Endothelial cell of umbilical vein (primary cell): ENCODE data around the gene LPAR3. TPM values are rescaled to one million over a fixed set of nuclear protein-coding genes. Genes with fewer than 3 reads are reported as not detected.

Experiments
- BruUV-seq: library from RNA; stranded (reverse); fragments of 400-500 nt; replicated peaks from 2 replicates; lab custom pipeline; 2021; lab: Mats Ljungman, UMichigan
- CTCF ChIA-PET: fragments of 300-600, 350-600 bp; sonication (Branson Sonifier 250); formaldehyde crosslinking; loops from one replicate; lab custom pipeline; 2021; ENCODE audit warnings: antibody characterized with exemption, inconsistent platforms; lab: Charles Lee
- POLR2A ChIA-PET: fragments of 300-600, 350-600 bp; sonication (Branson Sonifier 250); formaldehyde crosslinking; loops from one replicate; lab custom pipeline; 2021; ENCODE audit warnings: antibody characterized with exemption, inconsistent platforms; lab: Charles Lee
- DNase-seq: peaks from one replicate; pipeline ENCODE4 v3.0.0-alpha.2; 2011; ENCODE audit warnings: low read depth, low spot score
- FAIRE-seq: peaks from 2 replicates; lab custom pipeline; 2011; peaks lifted over from hg19 to GRCh38; lab: Jason Lieb, UNC
- H2AFZ ChIP-seq: 2 replicates; pipeline ENCODE4 v1.6.0; 2012; ENCODE audit warnings: low read depth, low read length, control low read depth, inconsistent platforms
- H3K27ac ChIP-seq: 2 replicates; pipeline ENCODE4 v1.5.1; 2011; ENCODE audit warnings: low read depth, mild to moderate bottlenecking, control low read depth, low read length, moderate library complexity; ENCODE audit not compliant: insufficient read depth
- H3K27me3 ChIP-seq, 2 experiments: 2 replicates each; pipeline versions ENCODE4 v1.6.0 to v1.6.1; 2011; ENCODE audit warnings: low read length in 2 of 2, mixed read lengths in 1 of 2; ENCODE audit not compliant: control insufficient read depth in 2 of 2, insufficient read depth in 2 of 2
- H3K36me3 ChIP-seq, 2 experiments: 2 replicates in 1 of 2; 3 replicates in 1 of 2; pipeline ENCODE4 v1.5.1; 2011; ENCODE audit warnings: low read length in 2 of 2, mild to moderate bottlenecking in 1 of 2, moderate library complexity in 1 of 2; ENCODE audit not compliant: control insufficient read depth in 2 of 2, insufficient read depth in 2 of 2; ENCODE audit errors: extremely low read depth in 1 of 2
- H3K4me1 ChIP-seq: 3 replicates; pipeline ENCODE4 v1.5.1; 2011; ENCODE audit warnings: mild to moderate bottlenecking, low read length; ENCODE audit not compliant: control insufficient read depth, insufficient read depth; ENCODE audit errors: extremely low read depth
- H3K4me2 ChIP-seq: 2 replicates; pipeline ENCODE4 v1.6.1; 2011; ENCODE audit warnings: low read length, control low read depth, mixed read lengths; ENCODE audit not compliant: insufficient read depth
- H3K4me3 ChIP-seq, 3 experiments: fragments of 200-600 bp in 1 of 3; sonication (generic), shearing (Covaris generic) in 1 of 3; replicated peaks in 1 of 3; 2 replicates each; pipeline ENCODE4 v1.5.1; 2011 to 2016; ENCODE audit warnings: control low read depth in 3 of 3, low read length in 3 of 3, mild to moderate bottlenecking in 2 of 3, inconsistent platforms in 1 of 3, low read depth in 1 of 3, moderate library complexity in 1 of 3; ENCODE audit not compliant: insufficient read depth in 1 of 3
- H3K79me2 ChIP-seq: 2 replicates; pipeline ENCODE4 v1.6.0; 2012; ENCODE audit warnings: low read length, inconsistent platforms; ENCODE audit not compliant: control insufficient read depth, insufficient read depth
- H3K9ac ChIP-seq: replicated peaks from 2 replicates; pipeline ENCODE3; 2011; ENCODE audit warnings: low read length, control low read depth; ENCODE audit not compliant: insufficient read depth; ENCODE audit errors: extremely low read depth
- H3K9me1 ChIP-seq: replicated peaks from 3 replicates; pipeline ENCODE4 v1.6.0; 2011; ENCODE audit warnings: mild to moderate bottlenecking, low read length; ENCODE audit not compliant: control insufficient read depth, insufficient read depth; ENCODE audit errors: extremely low read depth
- H3K9me3 ChIP-seq: replicated peaks from 2 replicates; pipeline ENCODE4 v1.5.1; 2012; ENCODE audit warnings: low read length, inconsistent platforms; ENCODE audit not compliant: control insufficient read depth, insufficient read depth
- H4K20me1 ChIP-seq: replicated peaks from 2 replicates; pipeline ENCODE3; 2011; ENCODE audit warnings: mild to moderate bottlenecking, low read length; ENCODE audit not compliant: control insufficient read depth, insufficient read depth; ENCODE audit errors: extremely low read depth
- CTCF ChIP-seq, 2 donors: IDR thresholded peaks; 1 replicate in 1 of 2; 2 replicates in 1 of 2; pipeline ENCODE4 v1.5.1; 2011; ENCODE audit warnings: low read length in 2 of 2, mild to moderate bottlenecking in 2 of 2, moderate library complexity in 2 of 2, control low read depth in 1 of 2, inconsistent platforms in 1 of 2, low read depth in 1 of 2; ENCODE audit not compliant: insufficient read depth in 1 of 2; ENCODE audit errors: extremely low read depth in 1 of 2
- EZH2 ChIP-seq: IDR thresholded peaks from 2 replicates; pipeline ENCODE4 v1.6.1; 2012; ENCODE audit warnings: borderline replicate concordance, low read depth, mild to moderate bottlenecking, moderate library complexity, low read length, inconsistent platforms; ENCODE audit not compliant: severe bottlenecking
- FOS ChIP-seq: IDR thresholded peaks from 2 replicates; pipeline ENCODE4 v1.6.1; 2011; ENCODE audit warnings: mild to moderate bottlenecking, low read length, moderate library complexity, borderline replicate concordance; ENCODE audit not compliant: insufficient read depth
- GATA2 ChIP-seq: IDR thresholded peaks from 2 replicates; pipeline ENCODE4 v1.7.0; 2011; ENCODE audit warnings: low read depth, mild to moderate bottlenecking, moderate library complexity, mixed read lengths, low read length; ENCODE audit not compliant: insufficient read length, insufficient read depth
- JUN ChIP-seq: IDR thresholded peaks from 2 replicates; pipeline ENCODE4 v1.6.1; 2011; ENCODE audit warnings: borderline replicate concordance, low read depth; ENCODE audit not compliant: insufficient read length, insufficient read depth
- MAX ChIP-seq: IDR thresholded peaks from 2 replicates; pipeline ENCODE4 v1.6.1; 2011; ENCODE audit not compliant: insufficient read depth, insufficient read length
- MYC ChIP-seq: IDR thresholded peaks from one replicate; pipeline ENCODE4 v1.6.1; 2011; ENCODE audit warnings: mild to moderate bottlenecking, low read depth, low read length
- POLR2A ChIP-seq: IDR thresholded peaks from 2 replicates; pipeline ENCODE4 v1.6.1; 2012; ENCODE audit warnings: low read depth, mild to moderate bottlenecking, control low read depth, low read length
- POLR2AphosphoS5 ChIP-seq: IDR thresholded peaks from 2 replicates; pipeline ENCODE4 v1.6.1; 2012; ENCODE audit warnings: low read depth, mild to moderate bottlenecking, control low read depth, low read length, moderate library complexity; ENCODE audit not compliant: insufficient read depth
- dilution Hi-C: fragments of 300-500 bp; cut with MboI; formaldehyde crosslinking; loops from one replicate; pipeline ENCODE4 v1.15.0; 2019; ENCODE audit warnings: low sequenced_read_pairs; ENCODE audit not compliant: extremely low pct_ligation_motif_present
- intact Hi-C: fragments of 100-400 bp; cut with micrococcal nuclease; formaldehyde crosslinking; loops from one replicate; pipeline ENCODE4 v1.10.0; 2022
- polyA plus RNA-seq, 4 experiments: library from polyadenylated mRNA; depleted of rRNA in 3 of 4; stranded (reverse) in 3 of 4; unstranded in 1 of 4; fragments of >200 nt; gene quantifications; 2 replicates each; pipeline versions ENCODE4 v1.2.1 to v1.2.3, GENCODE V29; 2011 to 2012; ENCODE audit warnings: missing spikeins in 1 of 4
- total RNA-seq: library from RNA; stranded (reverse); gene quantifications from 2 replicates; pipeline ENCODE4 v1.2.3, GENCODE V29; 2021

The LPAR3 gene
- total and polyA plus RNA-seq, 2 donors (not counting 3 experiments of a cell fraction or from before 2014, with no cell fraction given): not detected

GRCh38 chr1:84809023-84809422, 84.0 kb downstream of the LPAR3 start:
- H3K79me2 ChIP-seq: no peaks in the 10 kb centered on the region
- dilution Hi-C loops: no loop called here
- no peak for DNase-seq
- no peaks in the 10 kb centered on the region for H4K20me1 ChIP-seq
- FAIRE-seq: no peak
- H3K9me3 ChIP-seq: no peaks in the 10 kb centered on the region
- TF ChIP-seq MYC: no peak
- H2AFZ ChIP-seq: no peak overlapping the region
- intact Hi-C loops: no loop called here
- peaks cover 13 to 35% of the 10 kb centered on the region in 2 experiments for H3K27me3 ChIP-seq
- CTCF ChIA-PET: interaction anchor here (3.2 kb wide), 1 partner anchor 27 kb away, joined by 10 read pairs; no protein-coding TSS in a partner anchor
- no peak overlapping the region for H3K9ac ChIP-seq
- POLR2A ChIA-PET: no interaction called here
- H3K27ac ChIP-seq: no peak overlapping the region
- no peaks in the 10 kb centered on the region for H3K9me1 ChIP-seq
- H3K4me2 ChIP-seq: no peak overlapping the region
- no peak overlapping the region for H3K4me3 ChIP-seq
- H3K4me1 ChIP-seq: no peaks in the 10 kb centered on the region
- no TSS peak for BruUV-seq
- H3K36me3 ChIP-seq: no peaks in the 10 kb centered on the region

GRCh38 chr1:84803604-84804003, 89.4 kb downstream of the LPAR3 start:
- no peaks in the 10 kb centered on the region for H3K9me1 ChIP-seq
- H3K27ac ChIP-seq: no peak overlapping the region
- POLR2A ChIA-PET: no interaction called here
- intact Hi-C loops (no loop called here), dilution Hi-C loops (no loop called here)
- CTCF ChIA-PET: interaction anchor here (0.6 to 1.8 kb wide), 3 partner anchors 8 to 361 kb away, joined by 3 to 6 read pairs (median 3); no protein-coding TSS in a partner anchor
- BruUV-seq: no TSS peak
- no peaks in the 10 kb centered on the region for H3K9me3 ChIP-seq
- no peak for FAIRE-seq
- DNase-seq: no peak
- no peak overlapping the region for H3K4me3 ChIP-seq
- H2AFZ ChIP-seq: no peak overlapping the region
- H3K4me2 ChIP-seq: no peak overlapping the region
- no peaks in the 10 kb centered on the region for H3K4me1 ChIP-seq
- no peaks in the 10 kb centered on the region for H3K36me3 ChIP-seq
- TF ChIP-seq POLR2A: no peak
- TF ChIP-seq JUN: no peak
- no peak for TF ChIP-seq EZH2
- no peak for TF ChIP-seq GATA2
- no peak for TF ChIP-seq CTCF (IDR thresholded peaks at IDR 0.05; ENCODE audit: extremely low read depth in 1 of 2, insufficient read depth in 1 of 2, low read depth in 1 of 2, low read length in 2 of 2)
- no peak for TF ChIP-seq MYC
- TF ChIP-seq MAX: no peak
- TF ChIP-seq FOS: no peak
- TF ChIP-seq POLR2AphosphoS5: no peak
- H3K27me3 ChIP-seq: peaks cover 8 to 33% of the 10 kb centered on the region in 2 experiments
- no peak overlapping the region for H3K9ac ChIP-seq
- H3K79me2 ChIP-seq: no peaks in the 10 kb centered on the region
- H4K20me1 ChIP-seq: no peaks in the 10 kb centered on the region
